ENCODE data around the gene DCHS1.

The DCHS1 gene

GRCh38 chr11:6619004-6619745 lies 36.4 kb downstream of the DCHS1 start, which contains the start of gene TPP1:
Gene TPP1, minus strand, starts transcription at chr11:6619422. Its CDS starts 22 bp downstream, at chr11:6619400.
- no peaks in the 10 kb centered on the region for H3K36me3 ChIP-seq (ENCODE audit: control insufficient read depth, insufficient read depth, low read length)
- 1% methylated on average over 16 of the region's 16 CpGs for WGBS, 2 experiments
- H3K27me3 ChIP-seq (ENCODE audit: control insufficient read depth, insufficient read depth, low read length, poor library complexity, severe bottlenecking) = no peaks in the 10 kb centered on the region
- H3K4me3 ChIP-seq (ENCODE audit: insufficient read depth, low read depth, low read length) = peak within 1 kb of the TSS; percentile 82
- H3K4me1 ChIP-seq (ENCODE audit: control insufficient read depth, insufficient read depth, low read length) = peaks cover 15% of the 10 kb centered on the region
- no peaks in the 10 kb centered on the region for H3K9me3 ChIP-seq (ENCODE audit: control insufficient read depth, low read length)
- H3K27ac ChIP-seq (ENCODE audit: insufficient read depth, low read depth, low read length, poor library complexity, severe bottlenecking) = no peak within 1 kb of the TSS

GRCh38 chr11:6618117-6619003 lies 37.2 kb downstream of the DCHS1 start:
- peak overlapping the region; percentile 82 for H3K4me3 ChIP-seq (ENCODE audit: insufficient read depth, low read depth, low read length)
- H3K27ac ChIP-seq (ENCODE audit: insufficient read depth, low read depth, low read length, poor library complexity, severe bottlenecking) = no peak overlapping the region

GRCh38 chr11:6617315-6617781 lies 38.3 kb downstream of the DCHS1 start:
- Histone ChIP-seq H3K4me1 (ENCODE audit: control insufficient read depth, insufficient read depth, low read length) (peaks cover 15% of the 10 kb centered on the region), H3K27me3 (ENCODE audit: control insufficient read depth, insufficient read depth, low read length, poor library complexity, severe bottlenecking) (no peaks in the 10 kb centered on the region), H3K9me3 (ENCODE audit: control insufficient read depth, low read length) (no peaks in the 10 kb centered on the region), H3K27ac (ENCODE audit: insufficient read depth, low read depth, low read length, poor library complexity, severe bottlenecking) (no peak overlapping the region), H3K36me3 (ENCODE audit: control insufficient read depth, insufficient read depth, low read length) (no peaks in the 10 kb centered on the region), H3K4me3 (ENCODE audit: insufficient read depth, low read depth, low read length) (no peak overlapping the region)
- WGBS, 2 experiments = 89 to 94% methylated on average over 5 of the region's 5 CpGs

More at GRCh38 chr11:6618117-6619003, 37.2 kb downstream of the DCHS1 start:
- Histone ChIP-seq H3K27me3 (ENCODE audit: control insufficient read depth, insufficient read depth, low read length, poor library complexity, severe bottlenecking) (no peaks in the 10 kb centered on the region), H3K36me3 (ENCODE audit: control insufficient read depth, insufficient read depth, low read length) (no peaks in the 10 kb centered on the region), H3K9me3 (ENCODE audit: control insufficient read depth, low read length) (no peaks in the 10 kb centered on the region), H3K4me1 (ENCODE audit: control insufficient read depth, insufficient read depth, low read length) (peaks cover 15% of the 10 kb centered on the region)
- WGBS, 2 experiments = 60 to 64% methylated on average over 15 of the region's 15 CpGs

- H3K9me3 ChIP-seq (ENCODE audit: control insufficient read depth, low read length) = no peaks in the 10 kb centered on the region
- WGBS, 2 experiments = 93% methylated on average over 14 of the region's 14 CpGs
- no peaks in the 10 kb centered on the region for H3K36me3 ChIP-seq (ENCODE audit: control insufficient read depth, insufficient read depth, low read length)
- H3K4me3 ChIP-seq (ENCODE audit: insufficient read depth, low read depth, low read length) = no peak overlapping the region
- no peak overlapping the region for H3K27ac ChIP-seq (ENCODE audit: insufficient read depth, low read depth, low read length, poor library complexity, severe bottlenecking)
- H3K4me1 ChIP-seq (ENCODE audit: control insufficient read depth, insufficient read depth, low read length) = peaks cover 15% of the 10 kb centered on the region
- H3K27me3 ChIP-seq (ENCODE audit: control insufficient read depth, insufficient read depth, low read length, poor library complexity, severe bottlenecking) = no peaks in the 10 kb centered on the region
These were observed 38.9 kb downstream of the DCHS1 start for GRCh38 chr11:6616596-6617250.

- no peaks in the 10 kb centered on the region for H3K27me3 ChIP-seq (ENCODE audit: control insufficient read depth, insufficient read depth, low read length, poor library complexity, severe bottlenecking)
These were observed 39.6 kb downstream of the DCHS1 start for GRCh38 chr11:6615882-6616585.

GRCh38 chr11:6615046-6615445 lies 40.6 kb downstream of the DCHS1 start:
- Histone ChIP-seq H3K27me3 (ENCODE audit: control insufficient read depth, insufficient read depth, low read length, poor library complexity, severe bottlenecking) (no peaks in the 10 kb centered on the region), H3K27ac (ENCODE audit: insufficient read depth, low read depth, low read length, poor library complexity, severe bottlenecking) (no peak overlapping the region), H3K4me3 (ENCODE audit: insufficient read depth, low read depth, low read length) (no peak overlapping the region), H3K4me1 (ENCODE audit: control insufficient read depth, insufficient read depth, low read length) (peaks cover 13% of the 10 kb centered on the region), H3K9me3 (ENCODE audit: control insufficient read depth, low read length) (no peaks in the 10 kb centered on the region), H3K36me3 (ENCODE audit: control insufficient read depth, insufficient read depth, low read length) (peaks cover 11% of the 10 kb centered on the region)
- 93 to 94% methylated on average over 5 of the region's 5 CpGs for WGBS, 2 experiments

More at GRCh38 chr11:6615882-6616585, 39.6 kb downstream of the DCHS1 start:
- Histone ChIP-seq H3K36me3 (ENCODE audit: control insufficient read depth, insufficient read depth, low read length) (peaks cover under 1% of the 10 kb centered on the region), H3K9me3 (ENCODE audit: control insufficient read depth, low read length) (no peaks in the 10 kb centered on the region), H3K4me3 (ENCODE audit: insufficient read depth, low read depth, low read length) (no peak overlapping the region), H3K4me1 (ENCODE audit: control insufficient read depth, insufficient read depth, low read length) (peaks cover 17% of the 10 kb centered on the region), H3K27ac (ENCODE audit: insufficient read depth, low read depth, low read length, poor library complexity, severe bottlenecking) (no peak overlapping the region)
- 87 to 92% methylated on average over 9 of the region's 9 CpGs for WGBS, 2 experiments

- WGBS, 2 experiments = 86 to 89% methylated on average over 2 of the region's 2 CpGs
- no peak overlapping the region for H3K4me3 ChIP-seq (ENCODE audit: insufficient read depth, low read depth, low read length)
- H3K36me3 ChIP-seq (ENCODE audit: control insufficient read depth, insufficient read depth, low read length) = peaks cover 17% of the 10 kb centered on the region
- H3K27ac ChIP-seq (ENCODE audit: insufficient read depth, low read depth, low read length, poor library complexity, severe bottlenecking) = no peak overlapping the region
- peaks cover 13% of the 10 kb centered on the region for H3K4me1 ChIP-seq (ENCODE audit: control insufficient read depth, insufficient read depth, low read length)
- no peaks in the 10 kb centered on the region for H3K9me3 ChIP-seq (ENCODE audit: control insufficient read depth, low read length)
- H3K27me3 ChIP-seq (ENCODE audit: control insufficient read depth, insufficient read depth, low read length, poor library complexity, severe bottlenecking) = no peaks in the 10 kb centered on the region
These were observed 41.2 kb downstream of the DCHS1 start for GRCh38 chr11:6614446-6614845.

- Histone ChIP-seq H3K4me1 (ENCODE audit: control insufficient read depth, insufficient read depth, low read length) (peaks cover 10% of the 10 kb centered on the region), H3K36me3 (ENCODE audit: control insufficient read depth, insufficient read depth, low read length) (peaks cover 26% of the 10 kb centered on the region), H3K4me3 (ENCODE audit: insufficient read depth, low read depth, low read length) (no peak overlapping the region), H3K27ac (ENCODE audit: insufficient read depth, low read depth, low read length, poor library complexity, severe bottlenecking) (no peak overlapping the region), H3K9me3 (ENCODE audit: control insufficient read depth, low read length) (no peaks in the 10 kb centered on the region), H3K27me3 (ENCODE audit: control insufficient read depth, insufficient read depth, low read length, poor library complexity, severe bottlenecking) (no peaks in the 10 kb centered on the region)
- WGBS, 2 experiments = 95 to 97% methylated on average over 3 of the region's 3 CpGs
These were observed 42.1 kb downstream of the DCHS1 start for GRCh38 chr11:6613496-6613895.

- peak within 1 kb of the TSS; percentile 95 for H3K27ac ChIP-seq (ENCODE audit: insufficient read depth, low read depth, low read length, poor library complexity, severe bottlenecking)
- 1% methylated on average over 51 of the region's 51 CpGs for WGBS, 2 experiments
- H3K27me3 ChIP-seq (ENCODE audit: control insufficient read depth, insufficient read depth, low read length, poor library complexity, severe bottlenecking) = no peaks in the 10 kb centered on the region
- peak within 1 kb of the TSS; percentile 81 for H3K4me3 ChIP-seq (ENCODE audit: insufficient read depth, low read depth, low read length)
- H3K9me3 ChIP-seq (ENCODE audit: control insufficient read depth, low read length) = no peaks in the 10 kb centered on the region
- peaks cover 32% of the 10 kb centered on the region for H3K36me3 ChIP-seq (ENCODE audit: control insufficient read depth, insufficient read depth, low read length)
- peaks cover 5% of the 10 kb centered on the region for H3K4me1 ChIP-seq (ENCODE audit: control insufficient read depth, insufficient read depth, low read length)
These were observed 43.2 kb downstream of the DCHS1 start, which contains the start of gene TAF10 for GRCh38 chr11:6612213-6613041. Gene TAF10, minus strand, starts transcription at chr11:6612216. Its CDS starts 27 bp downstream, at chr11:6612189.

Data from ectodermal cell (in vitro differentiated cells).